A673 (cell line): ENCODE results near the gene RGS2.

Source experiments
- CTCF ChIP-seq: fragments of 300-800, 200-600 bp; sonication (generic); conservative IDR thresholded peaks from 2 replicates; pipeline ENCODE4 v1.5.1; 2017; ENCODE audit warnings: low read depth, mild to moderate bottlenecking, antibody characterized with exemption, low read length, moderate library complexity, mixed read lengths
- EZH2 ChIP-seq: fragments of 200-600 bp; sonication (generic); IDR thresholded peaks from 2 replicates; pipeline ENCODE4 v1.6.1; 2017; ENCODE audit warnings: borderline replicate concordance, low read depth, mild to moderate bottlenecking, mixed read lengths, antibody characterized with exemption, low read length; ENCODE audit not compliant: poor library complexity, severe bottlenecking

GRCh38 chr1:192835116-192835515 is 26.3 kb downstream of the RGS2 start:
- TF ChIP-seq CTCF (no peak), EZH2 (no peak)
